Pancreas (tissue), 10 donors: Measurements from ENCODE around the gene IQSEC1. TPM values are rescaled to one million over a fixed set of nuclear protein-coding genes. Genes with fewer than 3 reads are reported as not detected.
A peak's percentile ranks its signal among the peaks of the same experiment; 100 is the strongest.

Experiments
- ATAC-seq, 4 donors: fragments of 200-7000 bp; cut with Tn5 transposase; one replicate each; pipeline versions ENCODE4 v1.8.0 to v1.9.1; 2020; ENCODE audit warnings: mild to moderate bottlenecking in 4 of 4, moderate library complexity in 4 of 4
- DNase-seq, 6 donors: peaks; one replicate each; pipeline ENCODE4 v3.0.0-alpha.2; 2020
- FAIRE-seq: peaks from 2 replicates; lab custom pipeline; 2012; peaks lifted over from hg19 to GRCh38; lab: Jason Lieb, UNC
- H3K27ac ChIP-seq, 4 donors: fragments of 200-600 bp; sonication (generic); 1 replicate in 3 of 4; 2 replicates in 1 of 4; pipeline versions ENCODE4 v1.5.0 to v1.8.0; 2020
- H3K27me3 ChIP-seq, 4 donors: fragments of 200-600 bp; one replicate each; pipeline ENCODE4 v1.8.0; 2021
- H3K36me3 ChIP-seq, 3 donors: fragments of 200-600 bp; sonication (generic) in 1 of 3; one replicate each; pipeline versions ENCODE4 v1.5.0 to v1.8.0; 2020 to 2021
- H3K4me1 ChIP-seq, 3 donors: fragments of 200-600 bp; one replicate each; pipeline ENCODE4 v1.8.0; 2021
- H3K4me3 ChIP-seq, 4 donors: fragments of 200-600 bp; sonication (generic) in 2 of 4; one replicate each; pipeline versions ENCODE4 v1.5.0 to v1.8.0; 2020 to 2021
- H3K9me3 ChIP-seq, 4 donors: fragments of 200-600 bp; one replicate each; pipeline ENCODE4 v1.8.0; 2021
- CTCF ChIP-seq, 4 donors: fragments of 200-600 bp; sonication (generic) in 3 of 4; IDR thresholded peaks; one replicate each; pipeline versions ENCODE4 v1.5.0 to v1.8.0; 2021; ENCODE audit warnings: antibody characterized with exemption in 4 of 4
- WGBS, 2 donors: extraction: QIAGEN DNeasy Blood & Tissue Kit; methylation state at CpG; one replicate each; pipeline ENCODE4 v1.1.7; 2013; 5-methylcytosine and 5-hydroxymethylcytosine counted together
- intact Hi-C, 3 donors: fragments of 100-400 bp; cut with DNase I; formaldehyde crosslinking; loops; one replicate each; pipeline versions ENCODE4 v1.11.1 to v1.14.2; 2022
- polyA plus RNA-seq, 2 donors: library from polyadenylated mRNA; stranded (reverse); fragments of 200-250 nt; gene quantifications; one replicate each; pipeline ENCODE4 v1.2.3, GENCODE V29; 2013
- total RNA-seq, 6 donors: library from RNA; stranded (reverse); fragmentation: NEBNext Ultra II Directional in 4 of 6; extraction: Animal tissue kit (Norgen Biotek cat#: 25700) in 4 of 6; gene quantifications; one replicate each; pipeline versions ENCODE4 v1.2.1 to v1.2.4, GENCODE V29; 2021 to 2023
- donor health status: healthy with polysubstance abuse.
- donor health status: DM: no; HTN: no; CAD: no; lungs with moderate emphysema.
- donor health status: DM: no; HTN: no; CAD: no.
- donor health status: control.
- donor health status: control.
- donor health status: Bipolar disorder and iron deficiency.
- donor health status: DM: yes; HTN: yes; CAD: no.
- donor health status: DM: no; HTN: no; CAD: no.
- donor health status: DM: no; HTN: no; CAD: no.
- donor health status: DM: yes; HTN: yes; CAD: no.

The IQSEC1 gene
- total and polyA plus RNA-seq, 8 donors, result 15.0 to 27.9 (median 23.1) TPM

DNA sequence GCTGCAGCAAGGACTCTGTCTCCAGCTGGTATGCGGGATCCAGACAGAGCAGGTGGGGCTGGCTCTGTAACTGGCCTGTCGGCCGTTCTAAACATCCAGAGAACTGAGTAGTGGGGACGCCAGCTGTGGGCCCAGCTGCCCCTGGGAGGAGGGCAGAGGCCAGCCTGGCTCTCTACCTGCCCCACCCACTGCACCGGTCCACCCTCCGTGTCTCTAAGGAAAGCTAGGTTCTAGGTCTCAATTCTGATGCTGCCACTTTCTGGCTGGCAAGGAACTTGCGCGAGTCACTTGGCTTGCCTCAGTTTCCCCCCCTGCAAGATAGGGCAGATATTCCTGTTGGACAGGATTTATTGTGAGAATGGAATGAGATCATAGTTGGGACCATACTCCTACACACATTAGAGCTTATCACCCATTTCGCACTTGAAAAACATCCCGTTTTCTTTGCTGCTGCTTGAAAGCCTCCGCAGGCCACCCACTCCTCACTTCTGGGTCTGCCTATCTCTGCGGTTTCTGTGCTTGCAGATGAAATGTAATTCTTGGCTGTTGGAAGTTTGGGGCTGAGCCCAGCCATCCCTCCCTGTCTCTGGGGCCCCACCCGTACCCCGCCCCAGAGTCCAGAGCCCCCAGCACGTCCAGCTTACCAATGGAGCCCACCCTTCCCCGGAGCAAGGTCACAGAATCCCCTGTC, 65.8 kb downstream of the IQSEC1 start:
- H3K9me3 ChIP-seq, result no peaks in the 10 kb centered on the region
- TF ChIP-seq CTCF (IDR thresholded peaks at IDR 0.05), result no peak
- WGBS, 2 donors, result 81 to 85% methylated on average over 16 of the region's 16 CpGs
- H3K4me3 ChIP-seq, result no peak overlapping the region
- H3K36me3 ChIP-seq, result no peaks in the 10 kb centered on the region
- no peak for ATAC-seq
- no peak for DNase-seq
- no peak overlapping the region for H3K27ac ChIP-seq
- no peaks in the 10 kb centered on the region for H3K27me3 ChIP-seq
- H3K4me1 ChIP-seq, result no peaks in the 10 kb centered on the region
- intact Hi-C loops, result no loop called here
- FAIRE-seq, result no peak

DNA sequence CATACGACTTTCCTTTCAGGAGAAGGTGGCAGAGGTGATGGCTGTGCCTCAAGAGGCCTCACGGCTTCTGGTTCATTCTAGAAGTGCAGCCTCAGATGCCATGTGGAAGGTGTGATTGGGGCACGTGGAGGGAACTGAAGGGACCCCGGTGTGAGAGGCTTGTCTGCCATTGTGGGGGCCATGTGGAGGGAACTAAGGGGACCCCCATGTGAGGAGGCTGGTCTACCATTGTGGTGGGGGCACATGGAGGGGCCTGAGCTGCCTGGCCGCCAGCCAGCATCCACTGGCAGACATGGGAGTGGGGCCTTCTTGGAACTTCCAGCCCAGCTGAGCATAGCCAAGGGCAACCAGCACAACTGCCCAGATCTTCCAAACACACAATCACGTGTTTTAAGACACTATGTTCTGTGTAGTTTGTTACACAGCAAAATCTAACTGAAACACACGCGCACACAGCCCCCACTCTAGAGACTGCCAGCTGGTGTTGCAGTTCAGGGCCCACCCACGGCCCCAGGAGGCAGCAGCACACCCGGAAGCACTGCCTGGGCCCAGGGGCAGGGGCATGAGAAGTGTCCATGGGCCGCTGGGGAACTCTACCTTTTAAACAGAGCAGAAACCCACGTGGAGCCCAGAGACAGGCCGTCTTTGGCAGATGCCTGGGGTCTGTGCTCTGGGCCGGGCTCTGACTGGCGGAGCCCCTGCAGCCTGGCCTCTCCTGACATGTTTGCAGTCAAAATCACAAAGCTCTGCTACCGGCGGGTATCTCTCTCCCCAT, 66.8 kb downstream of the IQSEC1 start:
- no peaks in the 10 kb centered on the region for H3K36me3 ChIP-seq
- H3K27me3 ChIP-seq, result no peaks in the 10 kb centered on the region
- ATAC-seq (no peak), DNase-seq (peak in 1 of 6 donors; percentile 50), FAIRE-seq (no peak)
- TF ChIP-seq CTCF (IDR thresholded peaks at IDR 0.05), result no peak
- intact Hi-C loops, result no loop called here
- 90 to 94% methylated on average over 17 of the region's 17 CpGs for WGBS, 2 donors
- no peaks in the 10 kb centered on the region for H3K4me1 ChIP-seq
- H3K4me3 ChIP-seq, result no peak overlapping the region
- H3K9me3 ChIP-seq, result no peaks in the 10 kb centered on the region
- H3K27ac ChIP-seq, result no peak overlapping the region

DNA sequence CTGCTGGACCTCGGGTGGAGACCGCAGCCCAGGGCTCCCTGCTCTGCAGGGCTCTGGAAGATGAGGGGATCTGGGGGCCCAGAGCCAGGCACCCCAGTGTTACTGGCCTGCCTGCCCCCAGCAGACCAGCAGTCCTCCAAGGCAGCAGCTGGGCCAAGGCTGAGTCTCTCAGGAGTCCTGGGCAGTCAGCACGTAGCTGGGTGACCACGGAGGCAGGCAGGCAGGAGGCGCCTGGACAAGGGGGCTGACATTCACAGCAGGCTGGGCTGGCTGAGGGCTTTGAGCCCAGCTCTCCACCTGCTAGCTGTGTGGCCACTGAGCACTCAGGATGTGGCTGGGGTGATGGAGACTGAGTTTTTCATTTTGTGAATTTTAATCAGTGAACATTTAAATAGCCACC, 67.9 kb downstream of the IQSEC1 start:
- ATAC-seq (no peak), FAIRE-seq (no peak), DNase-seq (peak in 2 of 6 donors; percentile 41 to 49)
- WGBS, 2 donors, result 87 to 90% methylated on average over 5 of the region's 5 CpGs
- no peaks in the 10 kb centered on the region for H3K36me3 ChIP-seq
- no peak for TF ChIP-seq CTCF (IDR thresholded peaks at IDR 0.05)
- no peaks in the 10 kb centered on the region for H3K27me3 ChIP-seq
- H3K9me3 ChIP-seq, result no peaks in the 10 kb centered on the region
- no peak overlapping the region for H3K4me3 ChIP-seq
- intact Hi-C loops, result no loop called here
- no peaks in the 10 kb centered on the region for H3K4me1 ChIP-seq
- no peak overlapping the region for H3K27ac ChIP-seq

GRCh38 chr3:13004376-13004775, 68.9 kb downstream of the IQSEC1 start:
- no peaks in the 10 kb centered on the region for H3K36me3 ChIP-seq
- no peak for FAIRE-seq
- no peak overlapping the region for H3K27ac ChIP-seq
- intact Hi-C loops, result no loop called here
- TF ChIP-seq CTCF (IDR thresholded peaks at IDR 0.05), result no peak
- peak in 1 of 4 donors; percentile 15 for ATAC-seq
- peak in 1 of 6 donors; percentile 41 for DNase-seq
- no peaks in the 10 kb centered on the region for H3K27me3 ChIP-seq
- 86 to 94% methylated on average over 7 of the region's 7 CpGs for WGBS, 2 donors
- no peaks in the 10 kb centered on the region for H3K4me1 ChIP-seq
- H3K9me3 ChIP-seq, result no peaks in the 10 kb centered on the region
- no peak overlapping the region for H3K4me3 ChIP-seq

DNA sequence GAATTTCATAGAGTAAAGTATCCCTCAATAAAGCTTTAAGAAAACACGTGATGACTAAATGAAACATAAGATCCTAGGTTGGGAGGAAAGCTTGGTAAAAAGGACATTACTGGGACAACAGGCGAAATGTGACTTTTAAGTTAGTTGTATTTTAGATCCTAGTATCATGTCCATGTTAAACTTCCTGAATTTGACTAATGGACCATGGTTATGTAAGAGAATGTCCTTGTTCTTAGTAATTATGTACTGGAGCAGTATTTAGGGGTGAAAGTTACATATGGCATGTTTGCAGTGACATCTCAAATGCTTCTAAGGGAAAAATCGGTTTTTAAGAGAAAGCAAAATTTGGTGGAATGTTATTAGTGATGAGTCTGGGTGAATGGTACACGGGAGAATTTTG, 69.6 kb downstream of the IQSEC1 start:
- FAIRE-seq (no peak), DNase-seq (no peak), ATAC-seq (no peak)
- intact Hi-C loops, result no loop called here
- Histone ChIP-seq H3K4me3 (no peak overlapping the region), H3K36me3 (no peaks in the 10 kb centered on the region), H3K27ac (no peak overlapping the region), H3K9me3 (no peaks in the 10 kb centered on the region), H3K27me3 (no peaks in the 10 kb centered on the region), H3K4me1 (no peaks in the 10 kb centered on the region)
- WGBS, 2 donors, result 55 to 87% methylated on average over 4 of the region's 4 CpGs
- no peak for TF ChIP-seq CTCF (IDR thresholded peaks at IDR 0.05)
